GM19099 (cell line): ENCODE data around the gene OR10H5.

Experiments
- POLR2A ChIP-seq: IDR thresholded peaks from 3 replicates; pipeline ENCODE4 v1.6.1; 2011; ENCODE audit warnings: low read depth; ENCODE audit not compliant: insufficient read length; ENCODE audit errors: extremely low read depth

Gene OR10H5

DNA sequence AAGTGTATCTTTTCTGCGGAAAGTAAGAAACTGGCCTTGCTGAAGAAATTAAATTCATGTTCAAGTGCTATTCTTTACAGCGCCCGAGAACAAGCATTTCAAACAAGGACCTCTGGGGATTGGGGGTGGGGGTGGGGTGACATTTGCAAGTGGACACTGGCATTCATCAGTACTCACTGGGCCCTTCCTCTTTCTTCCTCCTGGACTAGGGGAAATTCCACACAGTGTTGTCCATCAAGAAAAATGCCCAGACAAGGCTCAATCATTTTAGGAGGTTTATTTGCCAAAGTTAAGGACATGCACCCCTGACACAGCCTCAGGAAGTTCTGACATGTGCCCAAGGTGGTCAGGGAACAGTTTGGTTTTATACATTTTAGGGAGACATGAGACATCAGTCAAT, 50.9 kb downstream of the OR10H5 start:
- no peak for TF ChIP-seq POLR2A

DNA sequence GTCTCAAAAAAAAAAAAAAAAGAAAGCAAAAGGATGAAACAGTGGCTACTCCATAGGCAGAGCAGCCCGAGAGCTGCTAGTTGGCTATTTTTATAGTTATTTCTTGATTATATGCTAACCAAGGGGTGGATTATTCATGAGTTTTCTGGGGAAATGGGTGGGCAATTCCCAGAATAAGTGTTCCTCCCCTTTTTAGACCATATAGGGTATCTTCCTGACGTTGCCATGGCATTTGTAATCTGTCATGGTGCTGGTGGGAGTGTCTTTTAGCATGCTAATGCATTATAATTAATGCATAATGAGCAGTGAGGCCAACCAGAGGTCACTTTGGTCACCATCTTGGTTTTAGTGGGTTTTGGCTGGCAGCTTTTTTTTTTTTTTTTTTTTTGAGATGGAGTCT, 53.4 kb downstream of the OR10H5 start:
- TF ChIP-seq POLR2A = no peak

DNA sequence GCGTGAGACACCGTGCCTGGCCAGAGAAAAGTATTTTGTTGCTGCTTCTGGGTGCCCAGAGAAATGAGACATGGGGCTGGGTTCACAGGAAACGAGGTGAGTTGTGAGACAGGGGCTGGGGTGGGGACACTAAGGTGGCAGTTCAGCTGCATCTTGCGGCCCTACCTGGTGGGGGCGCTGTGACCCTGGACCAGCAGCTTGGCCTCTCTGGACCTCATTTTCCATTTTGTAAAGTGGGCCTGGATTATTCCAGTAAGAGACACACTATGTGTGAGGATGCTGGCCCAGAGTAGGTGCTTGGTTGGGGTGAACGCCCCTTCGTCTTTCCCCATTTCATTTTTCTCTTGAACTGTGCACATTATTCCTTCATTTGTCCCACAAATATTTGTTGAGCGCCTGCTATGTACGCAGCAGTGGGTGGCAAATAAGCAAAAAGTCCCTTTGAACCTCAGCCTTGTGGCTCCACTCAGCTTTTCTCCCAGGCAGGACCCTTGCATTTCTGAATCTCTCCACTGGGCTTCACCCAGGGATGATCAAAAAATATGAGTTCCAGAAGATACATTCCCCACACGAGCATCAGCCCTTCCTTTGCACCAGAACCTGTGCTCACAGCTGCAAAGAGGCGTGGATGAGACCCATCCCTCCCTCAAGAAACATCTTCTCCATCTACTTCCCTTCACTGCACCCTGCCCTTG, 54.6 kb downstream of the OR10H5 start:
- no peak for TF ChIP-seq POLR2A

DNA sequence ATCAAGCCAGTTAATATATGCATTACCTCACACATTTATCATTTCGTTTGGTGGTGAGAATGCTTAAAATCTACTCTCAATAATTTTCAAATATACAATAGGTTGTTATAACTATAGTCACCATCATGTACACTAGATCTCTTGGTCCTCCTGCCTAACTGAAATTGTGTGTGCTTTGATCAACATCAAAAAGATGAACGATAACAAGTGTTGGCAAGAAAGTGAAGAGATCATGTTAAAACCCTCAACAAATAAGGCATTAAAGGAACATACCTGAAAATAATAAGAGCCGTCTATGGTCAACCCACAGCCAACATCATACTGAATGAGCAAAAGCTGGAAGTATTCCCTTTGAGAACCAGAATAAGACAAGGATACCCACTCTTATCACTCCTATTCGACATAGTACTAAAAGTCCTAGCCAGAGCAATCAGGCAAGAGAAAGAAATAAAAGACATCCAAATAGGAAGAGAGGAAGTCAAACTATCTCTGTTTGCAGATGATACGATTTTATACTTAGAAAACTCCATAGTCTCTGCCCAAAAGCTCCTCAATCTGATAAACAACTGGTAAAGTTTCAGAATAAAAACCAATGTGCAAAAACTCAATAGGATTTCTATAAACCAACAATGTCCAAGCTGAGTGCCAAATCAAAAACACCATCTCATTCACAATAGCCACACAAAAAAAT, 55.9 kb downstream of the OR10H5 start:
- TF ChIP-seq POLR2A = no peak

DNA sequence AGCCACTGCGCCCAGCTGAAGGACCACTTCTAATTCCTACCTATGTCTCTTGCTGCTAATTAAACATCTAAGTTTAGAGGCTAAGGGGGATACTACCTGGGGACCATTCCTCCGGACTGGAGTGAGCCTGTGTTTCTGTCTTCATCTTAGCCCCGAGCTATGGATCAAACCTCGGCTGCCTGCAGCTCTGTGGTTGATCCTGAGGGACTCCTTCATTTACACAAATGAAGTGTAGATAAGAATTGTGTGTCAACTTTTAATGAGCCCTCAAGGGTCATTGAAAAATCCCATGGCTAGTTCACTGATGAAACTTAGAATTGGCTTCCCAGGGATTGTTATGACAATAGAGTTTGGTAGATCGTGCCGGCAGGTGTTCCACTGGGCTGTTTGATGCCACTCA, 59.5 kb downstream of the OR10H5 start:
- no peak for TF ChIP-seq POLR2A

DNA sequence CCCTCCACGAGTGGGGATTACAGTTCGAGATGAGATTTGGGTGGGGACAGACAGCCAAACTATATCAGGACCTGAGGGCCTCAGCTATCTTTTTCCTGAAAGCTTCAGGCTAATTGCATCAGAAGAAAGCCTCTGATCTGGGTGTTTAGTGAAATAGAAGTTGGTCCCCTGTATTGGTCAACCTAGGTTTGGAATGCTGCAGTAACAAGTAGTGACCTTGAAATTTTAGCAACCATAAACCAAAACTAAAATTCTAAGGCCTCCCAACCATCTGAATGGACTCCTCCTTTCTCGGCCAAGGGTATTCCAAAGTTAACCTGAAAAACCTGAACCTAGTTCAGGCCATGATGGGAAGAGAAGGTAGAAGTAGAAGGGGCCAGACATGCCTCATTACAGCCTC, 62.9 kb downstream of the OR10H5 start:
- no peak for TF ChIP-seq POLR2A
